Activated CD8-positive, alpha-beta memory T cell treated with anti-CD3 and anti-CD28 coated beads, Interleukin-2, amount 50 U/mL, for 1 hour (primary cell): ENCODE data around the gene MAP6D1.

Experiments used
- DNase-seq: peaks from one replicate; pipeline ENCODE4 v3.0.0-alpha.2; 2020; ENCODE audit errors: extremely low read depth

Gene MAP6D1

DNA sequence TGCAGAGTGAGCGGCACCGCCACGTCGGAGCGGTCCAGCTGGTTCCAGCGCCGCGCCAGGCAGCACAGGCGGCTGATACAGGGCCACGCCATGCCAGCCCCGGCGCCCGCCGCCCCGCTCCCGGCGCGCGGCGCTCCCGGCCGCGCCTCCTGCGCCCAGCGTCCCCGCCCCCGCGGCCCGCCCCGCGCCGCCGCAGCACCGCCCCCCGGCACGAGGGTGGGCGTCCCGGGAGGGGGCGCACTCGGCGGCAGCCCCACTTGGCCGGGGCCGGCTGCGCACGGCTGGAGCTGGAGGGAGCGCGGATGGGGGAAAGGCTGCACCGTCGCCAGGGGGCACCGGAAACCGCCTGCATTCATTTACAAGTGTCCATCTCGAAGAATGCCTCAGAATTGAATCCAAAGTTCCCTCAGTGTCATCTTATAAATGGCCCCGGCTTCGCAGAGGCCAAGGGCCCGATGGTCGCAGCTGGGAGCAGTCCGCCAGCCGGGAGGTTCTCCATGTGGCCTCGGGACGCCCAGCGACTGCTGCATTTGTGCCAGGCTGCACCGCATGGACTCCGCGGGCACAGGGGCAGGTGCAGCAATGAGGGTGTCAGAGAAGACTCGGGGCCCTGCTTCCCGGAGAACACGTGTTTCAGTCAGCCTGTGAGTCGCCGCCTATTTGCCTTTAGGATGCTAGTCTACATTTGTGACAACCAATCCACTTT, at the start of gene MAP6D1:
MAP6D1 (minus strand) TSS at position 122 of the 706 bp plus-strand sequence; CDS start at position 92, 30 bp downstream.
- DNase-seq: no peak

DNA sequence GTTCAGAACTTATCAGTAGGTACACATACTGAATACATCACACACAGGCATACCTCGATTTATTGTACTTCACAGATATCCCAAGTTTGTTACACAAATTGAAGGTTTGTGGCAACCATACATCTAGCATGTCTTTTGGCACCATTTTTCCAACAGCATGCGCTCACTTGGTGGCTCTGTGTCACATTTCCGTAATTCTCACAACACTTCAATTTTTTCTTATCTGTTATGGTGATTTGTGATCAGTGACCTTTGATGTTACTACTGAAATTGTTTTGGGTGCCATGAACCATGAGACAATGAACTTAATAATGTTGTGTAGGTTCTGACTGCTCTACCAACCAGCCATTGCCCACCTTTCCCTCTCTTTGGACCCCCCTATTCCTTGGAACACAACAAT, 48.5 kb upstream of the MAP6D1 start:
- no peak for DNase-seq

DNA sequence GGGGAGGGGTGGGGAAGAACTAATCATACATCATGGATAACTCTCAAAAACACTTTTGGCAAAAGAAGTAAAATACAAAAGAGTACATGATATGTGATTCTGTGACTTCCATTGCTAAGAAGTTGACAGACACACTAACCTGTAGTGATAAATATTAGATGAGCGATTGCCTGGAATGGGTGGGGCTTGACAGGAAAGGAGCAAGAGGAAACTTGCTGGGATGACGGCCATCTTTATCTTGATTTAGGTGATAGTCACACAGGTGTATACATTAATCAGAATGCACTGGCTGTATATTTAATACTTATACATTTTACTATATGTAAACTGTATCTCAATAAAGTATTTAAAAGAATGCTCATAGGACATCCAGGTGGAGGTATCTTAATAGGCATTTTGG, 46.2 kb upstream of the MAP6D1 start:
- DNase-seq: no peak

DNA sequence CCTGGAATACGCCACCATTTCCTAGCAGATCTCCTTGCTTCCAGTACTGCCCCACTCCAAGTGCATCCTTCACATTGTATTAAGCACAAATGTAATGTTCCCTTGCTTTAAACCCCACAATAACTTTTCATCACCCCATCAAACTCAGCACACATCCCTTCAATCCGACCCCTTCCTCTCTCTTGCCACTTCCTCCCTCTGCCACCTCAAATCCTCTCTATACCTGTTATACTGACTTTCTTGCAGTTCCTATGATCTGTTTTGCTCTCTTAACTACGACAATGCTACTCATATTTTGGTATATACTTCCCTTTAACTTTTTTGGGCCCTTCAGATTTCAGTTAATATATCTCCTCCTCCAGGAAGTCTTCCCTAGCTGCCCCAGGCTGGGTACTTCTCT, 45.2 kb upstream of the MAP6D1 start:
- DNase-seq: no peak

DNA sequence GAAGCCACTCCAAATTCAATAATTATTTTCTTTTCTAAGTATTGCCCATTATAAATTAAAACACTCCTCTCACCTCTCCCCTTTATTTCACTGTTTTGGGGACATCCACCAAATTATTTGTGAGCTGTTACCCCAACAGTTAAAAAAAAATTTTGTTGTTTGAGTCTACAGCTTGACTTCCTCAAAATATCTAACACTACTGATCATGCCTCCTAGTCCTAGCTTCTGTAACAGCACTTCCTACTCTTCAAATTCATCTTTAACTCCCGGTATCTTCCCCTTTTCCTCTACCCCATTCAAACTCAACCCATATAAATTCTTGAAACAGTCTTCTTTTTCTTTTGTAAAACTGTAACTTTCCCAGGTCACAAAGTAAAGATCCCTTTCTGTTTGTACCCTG, 43.4 kb upstream of the MAP6D1 start:
- no peak for DNase-seq

DNA sequence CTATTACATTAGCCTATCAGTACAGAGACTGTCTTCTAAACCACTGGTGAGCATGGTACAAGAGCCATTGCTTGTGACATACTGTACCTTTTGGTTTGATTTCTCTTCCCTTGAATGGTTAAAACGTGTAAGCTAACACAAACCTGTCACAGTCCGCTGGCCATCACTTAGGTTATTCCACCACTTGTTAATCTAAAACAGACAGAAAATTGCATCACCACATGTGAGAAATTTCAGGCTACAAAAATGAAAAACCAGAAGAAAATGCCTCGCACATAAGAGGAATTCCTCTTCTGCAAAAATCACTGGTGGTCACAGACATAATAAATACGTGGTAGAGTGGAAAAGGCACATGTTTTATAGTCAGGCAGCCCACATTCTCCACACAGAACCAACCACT, 37.2 kb upstream of the MAP6D1 start:
- no peak for DNase-seq

DNA sequence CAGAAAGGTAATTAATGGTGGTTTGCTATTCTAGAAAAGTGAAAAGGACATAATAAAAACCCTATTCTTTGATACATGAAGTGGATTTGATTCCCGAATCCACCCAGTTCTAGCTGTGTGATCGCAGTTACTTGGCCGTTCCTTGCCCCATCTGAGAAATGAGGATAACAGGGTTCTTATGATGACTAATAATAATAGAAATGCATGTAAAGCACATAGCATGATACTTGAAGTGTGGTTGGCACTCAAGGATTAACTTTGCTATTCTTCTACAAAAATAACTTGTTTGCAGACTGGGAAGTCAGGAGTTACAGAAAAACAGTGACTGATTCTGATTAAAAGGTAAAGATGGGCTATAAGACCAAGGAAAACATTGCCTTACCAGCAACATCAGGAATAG, 32.5 kb upstream of the MAP6D1 start:
- DNase-seq: no peak

DNA sequence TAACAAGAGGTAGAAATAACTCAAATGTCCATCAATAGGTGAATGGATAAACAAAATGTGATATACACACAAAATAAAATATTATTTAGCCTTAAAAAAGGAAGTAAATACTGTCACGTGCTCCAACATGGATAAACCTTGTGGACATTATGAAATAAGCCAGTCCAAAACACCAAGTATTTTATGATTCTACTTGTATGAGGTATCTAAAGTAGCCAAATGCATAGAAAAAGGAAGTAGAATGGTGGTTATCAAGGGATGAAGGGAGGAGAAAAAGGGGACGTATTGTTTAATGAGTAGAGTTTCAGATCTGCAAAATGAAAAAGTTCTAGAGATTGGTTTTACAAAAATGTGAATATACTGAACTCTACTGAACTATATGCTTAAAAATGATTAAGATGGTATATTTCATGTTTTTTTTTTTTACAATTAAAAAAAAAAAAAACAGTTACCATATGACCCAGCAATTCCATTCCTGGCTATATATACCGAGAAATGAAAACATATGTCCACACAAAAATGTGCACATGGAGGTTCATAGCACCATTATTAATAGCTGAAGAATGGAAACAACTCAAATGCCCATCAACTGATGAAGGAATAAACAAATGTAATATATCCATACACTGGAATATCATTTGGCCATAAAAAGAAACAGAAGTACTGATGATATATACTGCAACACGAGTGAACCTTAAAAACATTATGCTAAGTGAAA, 29.1 kb upstream of the MAP6D1 start:
- no peak for DNase-seq

DNA sequence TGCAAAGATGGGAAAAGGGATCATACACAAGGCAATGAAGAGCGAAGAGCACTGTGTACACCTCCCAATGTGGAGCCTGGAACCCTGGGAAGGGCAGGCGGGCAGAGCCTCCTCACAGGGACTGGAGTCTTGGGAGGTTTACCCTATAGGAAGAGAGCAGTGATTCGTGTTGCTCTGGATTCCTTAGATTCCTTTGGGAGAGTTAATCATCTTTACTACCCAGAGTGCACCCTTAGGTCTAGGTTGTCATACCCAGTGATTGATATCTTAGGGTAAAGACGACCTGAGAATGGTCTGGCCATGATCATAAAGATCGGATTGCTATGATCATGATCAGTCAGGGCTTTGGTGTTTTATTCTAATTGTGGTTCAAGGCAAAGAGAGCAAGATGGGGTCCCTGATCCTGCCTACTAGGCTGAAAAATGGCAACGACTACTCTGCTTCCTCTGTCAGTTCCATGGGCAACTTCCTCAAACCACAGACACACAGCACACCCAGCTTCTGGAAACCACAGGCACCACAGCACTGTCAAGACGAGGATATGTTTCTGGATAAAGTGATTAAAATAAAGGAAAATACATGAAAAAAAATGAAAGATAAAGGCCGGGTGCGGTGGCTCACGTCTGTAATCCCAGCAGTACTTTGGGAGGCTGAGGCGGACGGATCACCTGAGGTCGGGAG, 20.4 kb upstream of the MAP6D1 start:
- DNase-seq: no peak

DNA sequence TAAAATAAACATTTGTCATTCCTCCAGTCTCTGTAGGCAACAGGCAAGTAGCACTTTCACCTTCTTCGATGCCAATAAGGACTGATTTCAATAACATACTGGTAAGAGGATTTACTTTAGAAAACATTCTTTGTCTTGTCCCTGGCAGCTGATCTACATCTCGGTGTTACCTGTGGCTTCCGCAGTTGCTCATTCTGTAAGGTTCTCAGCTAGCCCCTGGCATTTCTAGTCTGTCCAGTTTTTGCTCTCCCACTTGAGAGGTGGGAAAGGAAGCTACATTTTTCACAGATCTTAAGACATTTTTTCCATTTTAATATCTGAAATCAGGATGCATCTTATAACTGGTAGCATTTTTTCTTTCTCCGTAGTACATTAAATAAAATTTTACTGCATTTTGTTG, 19.7 kb upstream of the MAP6D1 start:
- DNase-seq: no peak

DNA sequence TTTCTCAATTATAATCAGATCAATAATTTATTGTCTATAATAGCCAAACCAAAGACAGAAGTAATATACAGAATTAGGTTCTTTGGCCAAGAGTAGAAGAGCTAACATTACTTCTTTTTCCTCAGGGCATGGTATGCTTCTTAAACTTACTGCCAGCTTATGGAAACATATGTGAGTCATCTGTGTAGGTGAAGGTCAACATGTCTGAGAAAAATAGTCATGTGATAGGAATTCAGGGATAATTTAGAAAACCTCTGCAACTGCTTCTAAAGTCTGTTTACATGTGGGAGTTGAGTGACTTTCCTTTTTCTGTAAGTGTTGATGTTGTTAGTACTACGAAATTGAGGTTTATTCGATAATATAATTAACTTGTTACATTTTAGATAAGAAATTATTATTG, 19.2 kb upstream of the MAP6D1 start:
- no peak for DNase-seq

DNA sequence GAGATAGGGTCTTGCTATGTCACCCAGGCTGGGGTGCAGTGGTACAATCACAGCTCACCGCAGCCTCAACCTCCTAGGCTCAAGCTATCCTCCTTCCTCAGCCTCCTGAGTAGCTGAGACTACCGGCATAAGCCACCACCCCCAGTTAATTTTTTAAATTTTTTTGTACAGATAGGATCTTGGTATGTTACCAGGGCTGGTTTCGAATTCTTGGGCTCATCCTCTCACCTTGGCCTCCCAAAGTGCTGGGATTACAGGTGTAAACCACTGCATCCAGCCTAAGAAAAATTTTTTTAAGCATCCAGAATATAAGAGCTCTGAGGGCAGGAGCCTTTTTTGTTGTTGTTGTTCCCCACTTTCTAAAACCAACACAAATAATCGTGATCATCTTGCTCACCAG, 14.4 kb upstream of the MAP6D1 start:
- DNase-seq: no peak

DNA sequence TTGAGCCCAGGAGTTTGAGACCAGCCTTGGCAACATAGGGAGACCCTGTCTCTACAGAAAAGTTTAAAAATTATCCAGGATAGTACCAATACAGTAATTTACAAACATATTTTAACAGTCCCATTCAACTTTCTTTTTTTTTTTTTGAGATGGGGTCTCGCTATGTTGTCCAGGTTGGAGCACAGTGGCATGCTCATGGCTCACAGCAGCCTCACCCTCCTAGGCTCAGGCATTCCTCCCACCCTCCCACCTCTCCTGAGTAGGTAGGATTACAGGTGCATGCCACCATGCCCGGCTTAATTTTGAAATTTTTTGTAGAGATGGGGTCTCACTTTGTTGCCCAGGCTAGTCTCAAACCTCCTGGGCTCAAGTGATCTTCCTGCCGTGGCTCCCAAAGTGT, 12.5 kb upstream of the MAP6D1 start:
- DNase-seq: no peak

DNA sequence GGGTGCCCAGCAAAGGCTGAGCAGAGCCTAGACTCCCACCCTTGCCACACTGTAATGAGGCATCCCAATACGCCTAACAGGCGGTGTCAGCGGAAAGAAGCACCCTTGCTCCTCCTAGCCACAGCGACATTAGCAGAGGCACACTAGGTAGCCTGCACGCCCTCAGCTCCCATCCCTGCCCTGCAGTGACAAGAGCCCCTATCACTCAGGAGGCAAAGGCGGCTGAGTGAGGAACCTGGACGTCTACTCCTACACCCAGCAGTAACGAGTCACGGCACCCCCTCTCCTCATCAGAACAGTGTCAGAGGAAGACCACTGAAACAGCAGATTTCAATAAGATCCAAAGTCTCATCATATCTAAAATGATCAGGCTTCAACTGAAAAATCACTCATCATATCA, 12.0 kb upstream of the MAP6D1 start:
- no peak for DNase-seq

DNA sequence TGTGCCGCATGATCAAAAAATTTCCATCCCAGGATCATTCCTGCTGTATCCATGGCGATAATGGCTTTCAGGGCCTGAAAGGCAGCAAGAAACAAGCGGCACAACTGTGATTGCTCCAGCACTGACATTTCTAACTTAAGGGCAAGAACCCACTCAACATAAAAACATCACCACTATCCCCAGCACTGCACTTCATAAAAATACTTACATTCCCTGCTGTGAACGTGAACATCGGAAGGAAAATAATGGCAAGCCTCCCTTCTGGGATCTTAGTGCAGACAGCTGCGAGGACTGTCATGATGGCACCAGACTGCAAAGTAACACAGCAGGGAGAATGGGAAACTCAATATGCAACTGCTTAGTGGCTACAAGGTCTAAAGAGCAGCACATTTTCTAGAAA, 8.1 kb upstream of the MAP6D1 start:
- no peak for DNase-seq

DNA sequence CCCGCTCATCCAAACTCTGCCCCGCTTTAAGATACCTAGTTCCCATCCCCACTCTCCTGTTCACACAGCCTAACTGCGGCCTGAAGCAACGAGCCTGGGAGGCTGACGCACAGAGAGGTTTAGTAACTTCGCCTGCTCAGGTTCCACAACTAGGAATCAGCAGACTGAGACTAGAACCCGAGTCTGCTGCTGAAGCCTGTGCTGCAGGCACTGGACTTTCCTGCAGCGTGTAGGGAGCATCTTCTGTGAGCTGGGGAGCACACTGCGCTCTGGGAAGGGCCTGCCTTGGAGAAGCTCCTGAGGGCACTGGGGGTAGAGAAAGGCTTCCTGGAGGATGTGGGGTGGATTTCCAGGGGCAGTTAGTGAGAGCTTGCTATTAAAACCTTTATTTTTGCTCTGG, 4.8 kb upstream of the MAP6D1 start:
- DNase-seq: no peak

DNA sequence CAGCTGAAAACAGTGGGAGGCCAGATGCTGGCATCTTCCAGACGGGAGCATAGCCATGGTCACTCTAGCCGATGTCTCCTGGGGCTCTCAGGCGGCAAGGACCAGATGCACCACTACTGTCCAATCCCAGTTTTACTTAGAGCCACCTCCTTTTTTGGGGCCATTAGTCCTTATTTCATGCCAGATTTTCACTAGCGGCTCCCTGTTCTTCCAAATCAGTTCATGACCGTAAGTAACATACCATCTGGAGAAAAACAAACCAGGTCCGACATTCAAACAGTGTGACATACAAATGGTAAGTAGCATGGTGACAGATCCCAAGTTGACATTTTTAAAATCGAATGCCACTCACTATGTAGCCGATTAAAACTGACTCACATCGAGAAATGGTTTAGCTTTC, 4.1 kb upstream of the MAP6D1 start:
- no peak for DNase-seq

DNA sequence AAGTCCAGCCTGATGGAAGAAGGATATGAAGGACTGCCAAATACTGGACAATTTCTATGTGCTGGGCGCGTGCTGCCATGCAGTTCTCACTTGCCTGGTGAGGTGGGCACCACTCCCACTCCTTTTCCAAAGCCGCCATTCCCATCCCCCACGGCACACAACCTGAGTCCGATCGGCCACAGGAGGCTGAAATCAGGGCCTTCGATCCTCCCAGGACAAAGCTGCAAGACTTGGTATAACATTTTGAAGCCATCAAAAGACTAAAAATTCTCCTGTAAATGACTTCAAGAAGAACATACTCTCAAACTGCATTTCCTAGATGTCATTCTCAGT, 3.1 kb upstream of the MAP6D1 start:
- DNase-seq: no peak

DNA sequence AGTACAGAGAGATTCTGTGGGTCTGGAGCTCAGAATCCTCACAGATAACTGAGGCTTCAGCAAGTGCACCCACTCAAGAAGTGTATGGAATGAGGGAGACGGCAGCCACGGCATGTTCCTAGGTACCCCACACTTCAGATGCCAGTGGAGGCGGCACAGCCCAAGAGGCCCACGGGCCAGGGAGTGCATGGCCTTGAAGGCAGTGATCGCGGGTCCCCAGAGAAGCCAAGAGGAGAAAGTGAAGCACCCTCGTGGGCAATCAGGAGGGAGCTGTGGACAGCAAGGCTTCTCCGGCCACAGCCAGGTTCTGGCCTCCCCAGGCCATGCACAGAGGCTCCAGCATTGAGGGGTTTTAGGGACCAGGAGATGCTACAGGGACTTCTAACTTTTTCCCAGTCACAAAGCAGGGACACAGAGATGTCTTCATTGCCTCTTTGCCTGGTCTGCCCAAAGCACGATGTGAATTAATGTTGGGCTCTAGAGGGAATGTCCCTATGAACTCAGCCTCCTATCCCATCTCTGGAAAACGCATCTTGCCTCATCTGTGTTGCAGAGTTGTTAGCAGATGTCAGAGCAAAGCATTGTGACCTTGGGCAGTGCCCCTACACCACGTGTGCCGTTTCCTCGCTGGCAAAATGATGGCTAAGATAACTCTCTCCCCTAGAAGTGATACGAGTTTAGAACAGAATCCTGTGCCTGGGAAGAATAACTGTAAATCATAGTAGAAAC, 2.6 kb upstream of the MAP6D1 start:
- no peak for DNase-seq

DNA sequence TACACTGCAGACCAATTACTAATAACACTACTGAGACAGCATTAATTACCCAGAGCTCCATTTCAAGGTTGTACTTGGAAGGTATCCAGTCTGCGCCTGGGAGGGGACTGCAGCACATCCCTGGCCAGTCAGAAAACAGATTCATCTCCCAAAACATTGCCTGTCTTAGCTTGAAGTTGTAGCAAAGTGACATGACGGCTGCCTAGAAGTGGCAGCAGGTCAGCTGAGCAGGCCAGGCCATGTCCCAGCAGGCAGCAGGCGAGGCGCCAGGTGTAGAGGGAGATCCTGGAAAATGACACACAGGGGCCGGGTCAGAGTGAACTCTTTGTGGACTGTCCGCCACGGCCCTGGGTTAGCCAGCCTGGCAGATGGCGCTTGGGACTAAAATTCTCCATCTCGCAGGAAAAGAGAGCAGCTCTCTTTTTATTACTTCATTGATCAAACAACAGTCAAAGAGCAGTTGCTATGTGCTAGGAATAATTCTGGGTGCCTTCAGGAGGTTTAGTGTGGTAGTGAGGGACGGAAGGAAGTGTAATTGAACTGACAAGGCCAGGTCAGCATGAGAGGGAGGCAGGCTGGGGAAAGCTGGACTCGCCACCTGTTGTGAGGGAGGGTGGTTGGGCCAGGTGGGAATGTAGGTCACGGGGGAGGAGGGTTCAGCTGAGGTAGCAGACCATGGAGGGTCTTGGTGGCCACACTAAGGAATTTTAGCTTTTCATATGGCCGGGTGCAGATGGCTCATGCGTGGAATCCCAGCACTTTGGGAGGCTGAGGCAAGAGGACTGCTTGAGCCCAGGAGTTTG, 1.3 kb upstream of the MAP6D1 start:
- no peak for DNase-seq

DNA sequence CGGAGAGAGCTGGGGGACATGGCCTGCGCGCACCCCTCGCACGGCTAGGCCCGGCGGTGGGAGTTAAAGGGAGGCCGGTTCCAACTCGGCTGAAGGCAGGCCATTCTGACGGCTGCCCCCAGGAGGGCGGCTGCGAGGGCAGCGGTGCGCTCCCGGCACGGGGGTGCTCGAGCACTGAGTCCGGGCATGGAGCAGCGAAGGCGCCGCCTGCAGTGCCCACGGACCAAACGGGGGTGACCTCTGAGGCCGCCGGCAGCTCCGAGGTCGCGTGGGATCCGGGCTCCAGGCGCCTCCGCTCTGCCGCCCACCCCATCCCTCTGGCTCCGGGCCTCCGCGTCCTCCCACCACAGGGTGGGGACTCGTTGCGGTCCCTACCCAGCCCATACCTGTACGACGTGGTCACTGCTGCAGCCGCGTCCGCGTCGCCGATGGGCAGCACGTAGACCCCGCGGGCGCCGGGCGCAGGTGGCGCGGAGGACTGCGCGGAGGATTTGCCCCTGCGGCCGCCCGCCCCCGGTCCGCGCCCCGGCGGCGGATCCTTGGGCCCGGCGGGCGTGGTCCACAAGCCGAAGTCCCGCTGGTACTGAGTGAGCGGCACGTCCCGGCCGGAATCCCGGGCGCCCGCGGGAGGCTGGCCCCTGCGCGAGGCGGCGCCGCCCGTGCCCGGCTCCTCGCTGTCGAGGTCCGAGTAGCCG, 469 bp downstream of the MAP6D1 start:
- DNase-seq: no peak
